ENCODE results near the gene SMPDL3B. TPM values are rescaled to one million over a fixed set of nuclear protein-coding genes. Genes with fewer than 3 reads are reported as not detected.

The SMPDL3B gene
- total RNA-seq, 4 donors from 2014 or later = 0.29 TPM; not detected in 3

GRCh38 chr1:27936370-27936769, 1.6 kb downstream of the SMPDL3B start:
- H3K4me3 ChIP-seq = no peak overlapping the region
- H3K27ac ChIP-seq = no peak overlapping the region
- no peaks in the 10 kb centered on the region for H3K9me3 ChIP-seq
- H3K4me1 ChIP-seq = no peaks in the 10 kb centered on the region
- ATAC-seq = no peak
- TF ChIP-seq CTCF (IDR thresholded peaks at IDR 0.05 in 4 of 5, conservative IDR thresholded peaks at IDR 0.05 in 1 of 5) (no peak), POLR2A (IDR thresholded peaks at IDR 0.05) (no peak)
- H3K36me3 ChIP-seq = no peaks in the 10 kb centered on the region
- DNase-seq = no peak
- in situ Hi-C loops (cut with MboI; ENCODE audit: low sequenced_read_pairs in 4 of 4) = no loop called here
- intact Hi-C loops (cut with DNase I; ENCODE audit: low total_unique reads) = no loop called here
- peaks cover 0 to 12% (median 10%) of the 10 kb centered on the region in 3 donors for H3K27me3 ChIP-seq

GRCh38 chr1:27937524-27937836, 2.7 kb downstream of the SMPDL3B start:
- TF ChIP-seq POLR2A (IDR thresholded peaks at IDR 0.05) = no peak
- no peak for TF ChIP-seq CTCF (IDR thresholded peaks at IDR 0.05 in 4 of 5, conservative IDR thresholded peaks at IDR 0.05 in 1 of 5)
- intact Hi-C loops (cut with DNase I; ENCODE audit: low total_unique reads) = no loop called here
- Histone ChIP-seq H3K4me1 (no peaks in the 10 kb centered on the region), H3K36me3 (no peaks in the 10 kb centered on the region), H3K27me3 (peaks cover 0 to 12% (median 10%) of the 10 kb centered on the region in 3 donors), H3K9me3 (no peaks in the 10 kb centered on the region), H3K27ac (no peak overlapping the region), H3K4me3 (no peak overlapping the region)
- DNase-seq (no peak), ATAC-seq (no peak)
- in situ Hi-C loops (cut with MboI; ENCODE audit: low sequenced_read_pairs in 4 of 4) = no loop called here

GRCh38 chr1:27938488-27938887, 3.7 kb downstream of the SMPDL3B start:
- H3K4me1 ChIP-seq = no peaks in the 10 kb centered on the region
- no peaks in the 10 kb centered on the region for H3K36me3 ChIP-seq
- no peak overlapping the region for H3K27ac ChIP-seq
- peaks cover 0 to 12% (median 10%) of the 10 kb centered on the region in 3 donors for H3K27me3 ChIP-seq
- DNase-seq (no peak), ATAC-seq (no peak)
- TF ChIP-seq POLR2A (IDR thresholded peaks at IDR 0.05) (no peak), CTCF (IDR thresholded peaks at IDR 0.05 in 4 of 5, conservative IDR thresholded peaks at IDR 0.05 in 1 of 5) (no peak)
- intact Hi-C loops (cut with DNase I; ENCODE audit: low total_unique reads) = no loop called here
- H3K4me3 ChIP-seq = no peak overlapping the region
- H3K9me3 ChIP-seq = no peaks in the 10 kb centered on the region
- in situ Hi-C loops (cut with MboI; ENCODE audit: low sequenced_read_pairs in 4 of 4) = no loop called here

GRCh38 chr1:27940297-27940696, 5.5 kb downstream of the SMPDL3B start:
- Histone ChIP-seq H3K27me3 (peaks cover 0 to 4% (median 4%) of the 10 kb centered on the region in 3 donors), H3K4me1 (no peaks in the 10 kb centered on the region), H3K36me3 (no peaks in the 10 kb centered on the region), H3K9me3 (no peaks in the 10 kb centered on the region), H3K4me3 (no peak overlapping the region), H3K27ac (no peak overlapping the region)
- in situ Hi-C loops (cut with MboI; ENCODE audit: low sequenced_read_pairs in 4 of 4) (no loop called here), intact Hi-C loops (cut with DNase I; ENCODE audit: low total_unique reads) (no loop called here)
- TF ChIP-seq CTCF (IDR thresholded peaks at IDR 0.05 in 4 of 5, conservative IDR thresholded peaks at IDR 0.05 in 1 of 5) (peak in 1 of 5 experiments; percentile 24), POLR2A (IDR thresholded peaks at IDR 0.05) (no peak)
- no peak for ATAC-seq
- no peak for DNase-seq

- intact Hi-C loops (cut with DNase I; ENCODE audit: low total_unique reads) = no loop called here
- H3K27me3 ChIP-seq = peaks cover 0 to under 1% (median 0%) of the 10 kb centered on the region in 3 donors
- H3K27ac ChIP-seq = no peak overlapping the region
Observed at GRCh38 chr1:27940870-27941560, 6.2 kb downstream of the SMPDL3B start.

More at GRCh38 chr1:27940870-27941560, 6.2 kb downstream of the SMPDL3B start:
- DNase-seq = no peak
- no peak for ATAC-seq
- TF ChIP-seq POLR2A (IDR thresholded peaks at IDR 0.05) = no peak
- no peak for TF ChIP-seq CTCF (IDR thresholded peaks at IDR 0.05 in 4 of 5, conservative IDR thresholded peaks at IDR 0.05 in 1 of 5)
- Histone ChIP-seq H3K4me3 (no peak overlapping the region), H3K4me1 (no peaks in the 10 kb centered on the region), H3K9me3 (no peaks in the 10 kb centered on the region), H3K36me3 (no peaks in the 10 kb centered on the region)
- in situ Hi-C loops (cut with MboI; ENCODE audit: low sequenced_read_pairs in 4 of 4) = no loop called here
